Globus pallidus (tissue), 1 donor: ENCODE measurements around the gene FBRSL1.

Experiments
- DNase-seq: peaks from one replicate; pipeline ENCODE4 v3.0.0-alpha.2; 2015; ENCODE audit warnings: low spot score

Gene FBRSL1

DNA sequence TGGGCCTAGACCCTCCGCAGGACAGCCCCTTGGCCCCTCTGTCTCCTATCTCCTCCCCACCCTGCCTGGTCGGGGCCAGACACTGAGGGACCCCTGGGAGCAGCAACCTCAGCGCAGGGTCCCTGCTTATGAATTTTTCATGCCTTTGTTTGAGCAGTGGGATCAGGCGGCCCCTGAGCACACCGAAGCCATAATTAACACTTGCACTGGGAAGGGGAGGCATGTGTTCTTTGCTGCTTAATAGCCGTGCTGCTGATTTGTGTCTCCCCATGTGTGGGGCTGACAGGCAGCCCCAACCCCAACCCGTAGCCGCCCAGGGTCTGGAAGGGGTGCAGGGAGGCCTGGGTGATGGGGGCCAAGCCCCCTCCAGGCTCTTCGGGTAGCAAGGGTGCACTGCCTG lies 52.7 kb downstream of the FBRSL1 start:
- DNase-seq, result no peak

DNA sequence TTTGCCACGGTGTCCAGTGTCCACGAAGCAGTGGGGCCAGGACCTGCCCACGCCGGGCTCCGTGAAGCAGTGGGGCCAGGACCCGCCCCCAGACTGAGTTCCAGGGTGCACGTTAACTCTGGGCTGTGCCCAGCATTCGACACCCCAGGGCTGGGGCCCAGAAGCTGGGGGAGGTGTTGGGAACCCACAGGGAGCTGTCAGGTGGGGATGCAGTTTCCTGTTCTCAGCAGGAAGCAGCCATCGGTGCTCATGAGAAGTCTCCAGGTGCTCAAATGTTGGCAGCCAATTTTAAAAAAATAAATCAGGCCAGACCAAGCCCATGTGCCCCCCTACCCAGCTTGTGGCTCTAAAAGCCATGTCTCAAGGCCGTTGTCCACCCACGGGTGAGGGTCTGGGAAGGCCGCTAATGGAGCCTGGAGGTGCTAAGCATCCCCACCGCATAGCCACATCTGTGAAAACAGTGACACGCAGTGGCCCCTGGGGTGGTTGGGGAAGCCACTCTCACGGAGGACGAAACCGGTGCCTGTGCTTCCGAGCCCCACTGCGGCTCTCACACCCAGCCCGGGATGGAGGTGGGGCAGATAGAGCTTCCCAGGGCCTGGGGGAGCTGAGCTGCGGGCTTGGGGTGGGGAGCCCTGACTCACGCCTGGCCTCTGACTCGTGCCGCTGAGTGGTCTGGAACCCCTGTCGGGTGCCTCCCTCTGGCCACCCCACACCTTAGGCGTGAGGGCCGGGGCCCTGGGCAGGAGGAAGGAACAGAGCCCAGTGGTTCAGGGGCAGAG lies 53.5 kb downstream of the FBRSL1 start:
- no peak for DNase-seq

DNA sequence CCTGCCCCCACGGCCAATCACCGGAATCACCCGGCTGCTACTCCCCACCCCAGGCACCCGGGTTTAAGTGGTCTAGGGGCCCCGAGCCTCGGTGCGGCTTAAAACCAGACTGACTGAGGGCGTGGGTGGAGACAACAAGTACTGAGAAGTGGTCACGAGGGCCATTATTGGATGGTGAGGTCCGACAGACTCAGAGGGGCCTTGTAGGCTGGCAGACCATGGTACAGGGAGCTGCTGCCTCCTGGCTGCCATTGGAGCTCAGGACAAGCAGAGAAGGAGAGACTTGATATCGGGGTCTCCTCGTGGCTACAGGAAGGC lies 54.1 kb downstream of the FBRSL1 start:
- DNase-seq, result no peak

DNA sequence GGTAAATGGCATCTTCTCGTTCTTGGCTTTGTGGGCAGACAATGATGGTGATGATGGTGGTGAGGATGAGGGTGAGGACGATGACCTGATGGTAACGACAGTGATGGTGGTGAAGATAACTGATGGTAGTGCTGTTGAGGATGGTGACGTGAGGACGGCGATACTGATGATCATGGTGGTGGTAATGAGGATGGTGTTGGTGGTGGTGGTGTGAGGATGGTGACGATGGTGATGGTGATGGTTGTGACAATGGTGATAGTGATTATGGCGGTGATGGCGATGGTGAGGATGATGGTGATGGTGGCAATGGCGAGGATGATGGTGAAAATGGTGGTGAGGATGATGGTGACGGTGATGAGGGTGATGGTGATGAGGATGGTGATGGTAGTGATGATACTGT lies 54.5 kb downstream of the FBRSL1 start:
- DNase-seq, result no peak

DNA sequence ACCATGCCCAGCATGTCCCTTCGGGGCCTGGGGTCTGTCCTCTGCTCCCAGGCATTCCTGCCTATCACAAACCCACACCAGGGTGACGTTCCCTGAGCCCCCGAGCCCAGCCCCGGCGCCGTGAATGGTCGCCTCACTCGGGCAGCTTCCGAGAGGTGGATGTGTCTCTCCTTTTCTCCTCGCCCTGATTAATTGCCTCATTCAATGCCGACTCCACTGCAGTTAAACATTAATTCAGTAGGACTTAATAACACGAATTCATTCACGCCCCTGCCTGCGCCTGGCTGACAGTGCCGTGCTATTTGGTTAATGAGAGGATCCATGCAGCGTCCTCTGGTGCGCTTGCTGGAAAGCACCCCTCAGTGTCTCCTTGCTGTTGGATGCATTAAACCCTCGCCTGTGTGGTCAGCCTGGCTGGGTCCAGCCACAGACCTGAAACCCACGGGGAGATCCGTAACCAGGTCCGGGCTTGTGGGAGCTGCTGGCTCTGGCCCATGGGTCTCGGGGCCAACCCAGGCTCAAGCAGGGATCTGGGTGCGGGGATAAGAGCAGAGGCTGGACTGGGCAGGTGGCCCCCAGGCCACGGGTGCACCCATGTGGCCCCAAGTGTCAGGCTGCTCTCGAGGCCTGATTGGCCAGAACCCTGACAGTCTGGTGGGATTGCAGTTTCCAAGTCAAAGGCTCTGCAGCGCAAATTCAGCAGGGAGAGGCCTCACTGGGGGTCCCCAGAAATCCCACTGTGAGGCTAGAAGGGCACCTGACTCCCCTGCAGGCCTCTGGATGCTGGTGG lies 55.4 kb downstream of the FBRSL1 start:
- DNase-seq, result no peak

DNA sequence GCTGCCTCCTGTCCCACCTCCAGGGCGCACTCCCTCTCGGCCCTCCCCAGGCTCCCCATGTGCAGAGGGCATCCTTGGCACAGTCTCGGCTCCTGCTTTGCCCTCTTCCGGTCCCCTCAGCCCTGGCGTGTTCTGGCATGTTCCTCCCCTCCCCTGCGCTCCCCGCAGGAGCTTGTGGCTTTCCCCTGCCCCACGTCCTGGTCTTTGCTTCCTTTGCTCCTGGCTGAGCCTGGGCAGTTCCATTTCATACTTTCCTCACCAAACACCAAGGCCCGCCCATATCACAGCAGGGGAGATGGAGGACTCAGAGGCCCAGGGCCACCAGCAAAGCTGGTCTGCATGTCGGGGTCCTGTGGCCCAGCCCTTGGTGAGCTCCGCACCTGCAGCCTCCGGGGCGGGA lies 56.0 kb downstream of the FBRSL1 start:
- no peak for DNase-seq

DNA sequence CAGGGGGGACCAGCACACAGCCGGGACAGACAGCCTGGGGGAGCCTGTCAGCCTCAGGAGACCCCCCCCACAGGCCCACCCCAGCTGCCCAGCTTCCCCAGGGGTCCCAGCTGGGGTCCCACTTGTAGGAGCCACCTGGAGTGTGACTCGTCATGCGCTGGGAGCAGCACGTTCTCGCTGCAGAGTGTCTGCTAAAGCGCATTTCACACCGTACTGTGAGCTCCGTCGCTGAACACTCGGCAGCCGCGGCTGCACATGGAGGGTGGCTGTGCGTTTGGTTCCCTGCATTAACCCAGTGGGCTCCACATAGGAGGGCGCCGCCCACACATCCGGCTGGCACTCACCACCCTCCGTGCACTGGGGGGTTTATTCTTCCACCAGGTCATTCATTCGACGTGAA lies 56.7 kb downstream of the FBRSL1 start:
- DNase-seq, result no peak

DNA sequence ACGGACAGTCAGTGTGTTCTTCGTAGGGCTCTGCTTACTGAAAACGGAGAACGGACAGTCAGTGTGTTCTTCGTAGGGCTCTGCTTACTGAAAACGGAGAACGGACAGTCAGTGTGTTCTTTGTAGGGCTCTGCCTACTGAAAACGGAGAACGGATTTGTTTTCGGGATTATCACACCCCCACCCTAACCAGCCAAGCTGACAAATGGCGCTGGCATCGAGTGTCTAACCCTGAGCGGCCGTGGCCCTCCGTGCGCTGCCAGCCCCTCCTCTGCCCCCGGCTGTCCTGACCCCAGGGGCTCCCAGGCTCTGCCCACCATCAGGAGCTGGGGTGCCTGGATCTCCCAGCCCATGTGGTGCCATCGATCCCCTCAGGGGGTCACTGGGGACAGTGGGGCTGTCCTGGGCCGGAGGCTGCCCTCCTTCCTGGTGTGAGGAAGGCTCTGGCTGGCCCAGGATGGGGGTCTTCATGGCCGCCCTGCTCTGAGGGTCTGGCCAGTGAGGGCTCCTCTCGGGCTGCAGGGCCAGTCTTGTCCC lies 57.3 kb downstream of the FBRSL1 start:
- DNase-seq, result no peak

DNA sequence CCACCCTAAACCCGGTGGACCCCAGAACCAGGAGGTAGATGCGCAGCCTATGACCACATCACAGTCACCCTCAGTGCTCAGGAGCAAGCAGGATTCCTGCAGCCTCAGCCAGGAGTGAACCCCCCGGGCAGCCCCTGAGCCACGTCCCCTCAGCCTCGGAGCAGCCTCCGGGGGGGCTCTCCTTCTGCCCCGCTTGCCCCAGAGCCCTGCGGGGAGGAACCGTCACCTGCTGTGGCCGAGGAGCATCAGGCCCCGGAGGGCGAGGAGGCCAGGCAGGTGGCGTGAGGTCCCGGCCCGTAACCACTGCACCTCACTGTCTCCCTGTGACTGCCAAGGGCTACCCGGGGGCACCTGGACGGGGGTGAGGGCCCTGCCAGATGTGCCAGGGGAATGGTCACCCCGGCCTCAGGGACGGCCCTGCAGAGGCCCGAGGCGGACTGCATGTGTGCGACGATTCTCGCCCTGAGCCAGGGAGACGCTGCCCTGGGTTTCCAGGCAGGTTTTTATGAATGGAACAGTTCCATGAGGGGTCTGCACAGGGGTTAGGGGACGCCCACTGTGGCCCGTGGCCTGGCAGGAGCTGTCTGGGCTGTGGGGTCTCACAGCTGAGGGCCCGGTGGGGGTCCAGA lies 58.6 kb downstream of the FBRSL1 start:
- no peak for DNase-seq

DNA sequence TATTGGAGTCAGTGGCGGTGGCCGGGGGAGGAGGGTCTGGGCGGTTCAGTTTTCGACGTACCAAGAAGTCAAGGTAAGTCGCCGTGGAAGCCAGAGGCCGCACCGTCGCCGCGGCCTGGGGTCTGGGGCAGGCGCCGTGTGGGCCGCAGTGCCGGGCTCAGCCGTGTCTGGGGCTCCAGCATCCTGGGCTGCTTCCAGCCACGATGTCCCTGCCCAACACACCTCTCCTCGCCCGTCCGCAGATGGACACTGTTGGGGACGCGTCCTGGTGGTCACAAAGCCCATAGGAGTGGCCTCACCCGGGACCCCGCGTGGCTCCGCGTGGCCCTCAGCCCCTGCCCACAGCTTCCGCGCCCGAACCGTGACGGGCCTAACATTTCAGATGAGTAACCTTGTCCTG lies 59.1 kb downstream of the FBRSL1 start:
- DNase-seq, result no peak

DNA sequence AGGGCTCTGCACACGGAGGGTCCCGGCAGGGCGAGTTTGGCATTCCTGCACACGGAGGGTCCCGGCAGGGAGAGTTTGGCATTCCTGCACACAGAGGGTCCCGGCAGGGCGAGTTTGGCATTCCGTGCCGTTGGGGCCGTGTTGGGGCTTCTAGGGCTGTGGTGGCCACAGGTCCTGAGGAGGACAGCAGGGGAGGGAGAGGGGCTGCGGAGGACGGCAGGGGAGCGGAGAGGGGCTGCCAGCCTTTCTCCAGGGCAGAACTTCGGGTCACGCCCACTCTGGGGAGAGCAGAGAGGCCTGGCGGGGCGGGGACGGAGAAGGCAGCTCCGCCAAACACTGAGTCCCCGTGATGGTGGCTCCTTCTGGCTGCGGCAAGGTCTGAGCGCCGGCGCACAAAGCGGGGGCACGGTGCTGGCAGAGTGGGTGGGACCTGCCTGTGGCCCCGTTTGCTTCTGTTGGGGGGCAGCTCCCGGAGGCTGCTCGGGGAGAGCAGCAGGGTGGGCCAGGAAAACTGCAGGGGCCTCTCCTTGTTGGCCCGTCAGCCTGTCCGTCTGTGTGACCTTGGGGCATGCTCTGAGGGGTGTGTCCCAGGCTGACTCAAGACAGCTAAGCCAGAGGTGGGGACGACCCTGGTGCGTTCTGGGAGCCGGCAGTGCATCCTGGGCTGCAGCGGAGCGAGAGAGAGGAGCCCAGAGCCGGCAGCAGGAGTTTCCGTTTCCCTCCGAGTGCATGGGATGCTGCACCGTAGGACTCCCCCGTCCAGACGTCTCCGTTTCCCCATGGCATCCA lies 60.3 kb downstream of the FBRSL1 start:
- DNase-seq, result no peak

DNA sequence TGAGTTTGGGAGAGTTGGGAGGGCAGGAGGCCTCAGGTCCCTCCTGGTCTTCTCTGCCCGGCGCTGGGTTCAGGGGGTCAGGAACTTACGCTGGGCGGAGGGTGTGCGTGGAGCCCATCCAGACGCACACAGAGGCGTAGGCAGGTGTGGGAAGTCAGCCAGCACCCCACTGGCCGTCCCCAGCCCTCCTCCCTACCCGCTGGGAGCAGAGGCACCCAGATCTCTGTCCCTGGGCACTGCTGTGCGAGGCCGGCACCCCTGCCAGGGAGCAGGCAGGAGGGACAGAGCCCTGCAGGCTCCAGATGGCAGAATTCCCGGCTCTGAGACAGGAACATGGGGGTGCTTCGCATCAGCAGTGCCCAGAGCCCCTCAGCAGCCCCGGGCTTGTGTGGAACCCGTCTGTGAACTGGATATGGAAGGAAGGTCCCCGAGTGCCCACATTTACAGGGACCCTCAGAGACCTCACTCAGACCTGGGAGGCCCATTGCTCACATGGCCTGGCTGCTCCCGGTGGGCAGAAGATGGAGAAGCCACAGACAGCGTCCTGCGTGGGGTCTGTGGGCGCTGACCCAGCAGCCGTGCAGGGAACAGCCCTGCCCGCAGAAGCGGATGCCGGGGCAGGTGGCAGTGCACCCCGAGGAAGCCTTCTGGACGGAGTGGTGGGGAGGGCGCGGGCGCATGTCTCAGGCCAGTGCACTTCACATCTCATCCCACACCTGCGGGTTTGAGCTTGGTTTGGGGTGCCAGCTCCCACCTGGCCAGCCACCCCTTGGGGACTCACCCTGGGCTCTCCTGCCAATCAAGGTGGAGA lies 61.1 kb downstream of the FBRSL1 start:
- no peak for DNase-seq

DNA sequence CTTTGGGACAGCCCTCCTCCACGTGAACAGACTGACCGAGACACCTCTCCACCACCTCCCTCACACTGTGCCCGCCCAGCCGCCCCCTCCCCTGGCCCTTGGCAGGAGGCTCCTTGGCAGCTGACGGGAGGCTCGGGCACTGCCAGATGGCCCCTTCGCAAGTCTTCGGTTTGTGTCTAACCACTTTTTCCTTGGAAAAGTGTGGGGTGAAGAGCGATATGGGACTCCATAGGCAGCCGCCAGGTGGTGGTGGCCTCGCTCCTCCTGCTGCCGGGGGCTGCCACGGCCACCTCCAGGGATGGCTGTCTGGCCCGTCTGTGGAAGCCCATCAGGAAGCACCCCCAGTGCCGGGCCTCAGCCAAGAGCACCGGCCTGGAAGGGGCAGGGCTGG lies 61.7 kb downstream of the FBRSL1 start:
- peak; percentile 18 for DNase-seq

DNA sequence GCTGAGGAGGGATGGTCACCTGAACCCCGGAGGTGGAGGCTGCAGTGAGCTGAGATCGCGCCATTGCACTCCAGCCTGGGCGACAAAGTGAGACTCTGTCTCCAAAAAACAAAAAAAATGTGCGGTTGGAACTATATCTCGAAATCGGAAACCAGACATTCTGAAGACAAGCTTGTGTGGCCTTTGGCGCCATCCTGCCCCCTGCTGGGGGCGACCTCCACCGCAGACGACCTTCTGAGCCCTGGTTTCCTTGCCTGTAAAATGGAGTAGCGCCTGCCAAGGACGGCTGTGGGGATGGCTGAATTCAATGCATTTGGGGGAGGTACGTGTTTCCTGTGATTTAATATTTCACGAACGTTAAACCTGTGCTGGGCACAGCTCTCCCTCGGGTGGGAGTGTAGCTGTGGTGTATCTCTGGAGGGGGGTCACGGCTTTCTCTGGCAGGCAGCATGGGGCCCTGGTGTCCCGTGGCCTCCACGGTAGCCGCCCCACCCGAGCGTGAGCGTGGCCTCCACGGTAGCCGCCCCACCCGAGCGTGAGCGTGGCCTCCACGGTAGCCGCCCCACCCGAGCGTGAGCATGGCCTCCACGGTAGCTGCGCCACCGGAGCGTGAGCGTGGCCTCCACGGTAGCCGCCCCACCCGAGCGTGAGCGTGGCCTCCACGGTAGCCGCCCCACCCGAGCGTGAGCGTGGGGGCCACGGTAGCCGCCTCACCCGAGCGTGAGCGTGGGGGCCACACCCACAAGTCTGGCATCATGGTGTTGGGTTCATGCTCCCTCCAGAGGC lies 65.1 kb downstream of the FBRSL1 start:
- no peak for DNase-seq

DNA sequence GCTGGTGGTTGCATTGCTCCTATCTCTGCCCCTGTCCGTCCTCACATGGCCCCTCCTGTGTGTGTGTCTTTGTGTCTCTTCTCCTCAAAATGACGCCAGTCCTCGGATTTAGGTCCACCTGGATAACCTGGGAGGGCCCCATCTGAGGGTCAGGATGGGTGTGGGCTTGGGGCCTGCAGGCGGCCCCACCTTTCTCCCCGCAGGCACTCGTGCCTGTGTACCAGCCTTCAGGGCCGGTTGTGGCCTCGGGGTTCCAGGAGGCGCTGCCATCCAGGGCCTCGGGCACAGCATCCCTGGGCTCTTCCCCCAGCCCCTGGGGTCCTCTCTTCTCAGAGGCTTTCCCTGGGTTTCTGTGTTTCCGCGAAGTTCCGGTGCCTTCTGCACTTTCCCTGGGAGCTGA lies 65.7 kb downstream of the FBRSL1 start:
- DNase-seq, result no peak

DNA sequence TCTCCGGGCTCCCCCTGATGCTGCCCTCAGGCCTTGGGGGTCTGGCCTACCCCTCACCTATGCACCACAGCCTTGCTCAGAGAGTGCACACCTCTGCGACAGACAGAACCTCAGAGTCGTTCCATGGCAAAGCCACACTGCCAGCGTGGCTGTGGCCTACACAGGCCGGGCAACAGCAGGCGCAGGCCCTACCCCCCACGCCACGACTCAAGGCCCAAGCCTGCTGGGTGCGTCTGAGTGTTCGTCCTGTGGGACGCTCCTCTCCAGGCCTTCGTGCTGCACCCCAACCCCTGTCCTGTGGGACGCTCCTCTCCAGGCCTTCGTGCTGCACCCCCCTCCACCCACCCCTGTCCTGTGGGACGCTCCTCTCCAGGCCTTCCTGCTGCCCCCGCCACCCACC lies 66.3 kb downstream of the FBRSL1 start:
- DNase-seq, result no peak

DNA sequence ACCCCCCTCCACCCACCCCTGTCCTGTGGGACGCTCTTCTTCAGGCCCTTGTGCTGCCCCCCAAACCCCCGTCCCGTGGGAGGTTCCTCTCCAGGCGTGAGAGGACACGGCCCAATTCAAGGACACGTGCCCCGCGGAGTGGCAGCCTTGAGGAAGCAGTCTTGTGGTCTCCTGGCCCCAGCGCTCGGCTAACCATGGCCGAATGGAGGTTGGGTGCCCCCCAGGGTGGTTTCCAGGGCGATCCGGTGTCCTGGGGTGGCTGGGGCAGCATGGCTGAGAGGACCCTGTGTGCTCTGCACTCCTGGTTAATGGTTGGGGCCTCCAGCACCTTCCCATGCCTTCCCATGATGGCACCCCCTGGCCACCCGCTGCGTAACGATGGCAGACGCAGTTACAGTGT lies 66.8 kb downstream of the FBRSL1 start:
- DNase-seq, result no peak

DNA sequence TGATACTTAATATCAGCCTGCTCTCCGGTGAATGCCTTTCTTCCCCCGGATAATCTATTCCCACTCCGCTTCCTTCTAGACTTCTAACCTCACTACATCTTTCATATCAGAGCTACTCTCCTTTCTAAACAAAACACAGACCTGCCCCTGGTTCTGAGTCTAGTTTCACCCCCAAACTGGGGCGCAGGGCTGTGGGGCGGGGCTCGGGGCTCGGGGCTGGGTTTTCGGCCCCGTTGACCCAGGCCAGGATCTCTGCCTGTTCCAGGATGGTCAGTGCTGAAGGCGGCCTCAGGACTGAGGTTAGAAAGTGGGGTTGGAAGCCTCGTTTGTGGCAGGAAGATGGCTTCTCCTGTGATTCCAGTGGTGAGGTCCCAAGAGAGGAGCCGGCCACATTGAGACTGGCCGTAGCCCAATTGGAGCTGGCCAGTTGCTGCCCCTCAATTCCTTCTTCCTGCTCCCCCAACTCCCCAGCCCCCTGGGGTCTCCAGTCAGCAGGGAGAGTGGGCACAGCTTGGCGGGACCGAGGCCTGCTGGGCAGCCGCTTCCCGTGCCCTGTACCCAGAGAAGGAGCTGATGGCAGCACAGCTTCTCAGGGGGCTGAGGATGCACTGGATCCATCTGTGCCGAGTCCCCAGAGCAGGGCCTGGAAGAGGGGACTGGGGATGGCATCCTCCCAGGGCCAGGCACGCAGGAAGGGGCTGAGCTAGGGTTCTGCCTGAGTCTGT lies 67.5 kb downstream of the FBRSL1 start:
- no peak for DNase-seq

DNA sequence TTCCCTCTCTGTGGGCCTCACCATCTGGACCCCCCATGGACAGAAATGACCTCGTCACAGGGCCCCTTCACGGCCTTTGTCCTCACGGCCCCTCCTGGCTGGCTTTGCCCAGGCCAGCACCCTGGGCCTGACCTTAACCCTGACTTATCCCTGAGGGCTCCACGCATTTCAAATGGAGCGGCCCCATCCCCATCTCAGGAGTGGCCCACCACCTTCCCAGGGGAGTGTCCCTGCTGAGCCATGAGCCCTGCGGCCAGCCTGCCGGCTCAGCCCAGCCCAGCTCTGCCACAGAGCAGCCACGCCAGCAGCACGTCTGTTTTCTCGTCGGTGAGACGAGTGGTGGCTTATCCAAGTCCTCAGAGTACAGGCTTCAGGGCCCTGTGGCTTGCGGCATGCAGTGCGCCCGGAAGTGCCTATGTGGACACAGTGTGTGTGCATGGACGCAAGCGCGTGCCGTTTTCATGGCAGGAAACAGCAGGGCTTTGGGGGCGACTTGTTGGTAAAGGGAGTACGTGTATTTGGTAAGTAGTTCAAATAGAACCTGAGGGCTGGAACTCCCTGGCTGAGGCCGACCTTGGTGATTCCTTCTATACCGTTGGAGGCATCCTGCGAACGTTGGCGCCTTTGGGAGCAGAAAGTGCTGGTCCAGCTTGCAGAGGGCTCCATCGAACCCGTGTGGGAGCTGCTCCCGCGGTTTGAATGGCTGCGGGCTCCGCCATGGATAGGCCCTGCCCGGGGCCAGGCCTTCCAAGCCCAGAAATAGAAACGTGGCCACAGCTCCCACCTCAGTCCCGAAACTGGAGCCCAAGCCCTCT lies 68.3 kb downstream of the FBRSL1 start:
- no peak for DNase-seq
